A549 (cell line): ENCODE measurements around the gene TTC28. TPM values are rescaled to one million over a fixed set of nuclear protein-coding genes. Genes with fewer than 3 reads are reported as not detected.

Experiments
- ATAC-seq, 2 experiments: fragments of 200-7000 bp in 1 of 2; fragments of >200 bp in 1 of 2; cut with Nextera tagmentation in 1 of 2; cut with Tn5 transposase in 1 of 2; 3 replicates each; pipeline versions ENCODE4 v1.8.0 to v1.9.1; 2018 to 2020; ENCODE audit warnings: mild to moderate bottlenecking in 1 of 2, moderate library complexity in 1 of 2
- CTCF ChIA-PET: fragments of 300-600 bp; sonication (Branson Sonifier 250); formaldehyde crosslinking; extraction: SDS; loops from one replicate; lab custom pipeline; 2021; ENCODE audit warnings: antibody characterized with exemption, inconsistent platforms; lab: Yijun Ruan, JAX
- POLR2A ChIA-PET: fragments of 350-600 bp; formaldehyde crosslinking; extraction: SDS; loops from one replicate; lab custom pipeline; 2021; ENCODE audit warnings: antibody characterized with exemption, inconsistent platforms; lab: Yijun Ruan, JAX
- DNase-seq, 2 experiments: peaks; one replicate each; pipeline versions ENCODE4 v3.0.0 to v3.0.0-alpha.2; 2011 to 2016; ENCODE audit warnings: low read depth in 1 of 2, low spot score in 1 of 2
- FAIRE-seq: peaks from 2 replicates; lab custom pipeline; 2011; peaks lifted over from hg19 to GRCh38; lab: Jason Lieb, UNC
- H3K27ac ChIP-seq, 2 experiments: fragments of >200 bp; sonication (Bioruptor Twin); formaldehyde crosslinking; 3 replicates each; pipeline ENCODE4 v1.5.1; 2016 to 2017
- H3K4me1 ChIP-seq: fragments of >200 bp; sonication (Bioruptor Twin); formaldehyde crosslinking; 3 replicates; pipeline ENCODE4 v1.6.1; 2016
- H3K4me2 ChIP-seq: fragments of >200 bp; sonication (Bioruptor Twin); formaldehyde crosslinking; 3 replicates; pipeline ENCODE4 v1.6.1; 2016
- H3K4me3 ChIP-seq: fragments of >200 bp; sonication (Bioruptor Twin); formaldehyde crosslinking; 3 replicates; pipeline ENCODE4 v1.5.1; 2016
- H3K9me3 ChIP-seq: fragments of >200 bp; sonication (Bioruptor Twin); formaldehyde crosslinking; 3 replicates; pipeline ENCODE4 v1.6.1; 2016
- BHLHE40 ChIP-seq: IDR thresholded peaks from 2 replicates; pipeline ENCODE4 v1.6.1; 2012; ENCODE audit warnings: low read depth, low read length, inconsistent platforms
- CBX2 ChIP-seq: fragments of 200-600 bp; sonication (generic); IDR thresholded peaks from 2 replicates; pipeline ENCODE4 v1.6.1; 2016; ENCODE audit warnings: low read depth, mild to moderate bottlenecking, borderline replicate concordance
- CEBPB ChIP-seq, 2 experiments: fragments of >200 bp in 1 of 2; sonication (Bioruptor Twin) in 1 of 2; formaldehyde crosslinking in 1 of 2; IDR thresholded peaks; 2 replicates each; pipeline ENCODE4 v1.6.1; 2012 to 2016
- CHD2 ChIP-seq: fragments of 150-350 bp; IDR thresholded peaks from 2 replicates; pipeline ENCODE4 v1.6.1; 2014; ENCODE audit warnings: low read length; ENCODE audit not compliant: partially characterized antibody
- ESRRA ChIP-seq: fragments of 150-350 bp; IDR thresholded peaks from 2 replicates; pipeline ENCODE4 v1.6.1; 2014; ENCODE audit warnings: mild to moderate bottlenecking, low read length, borderline replicate concordance
- GATA3 ChIP-seq: IDR thresholded peaks from 2 replicates; pipeline ENCODE4 v1.6.1; 2012; ENCODE audit warnings: borderline replicate concordance
- HDAC2 ChIP-seq: fragments of 200-600 bp; sonication (generic); IDR thresholded peaks from 2 replicates; pipeline ENCODE4 v1.6.1; 2016
- HES2 ChIP-seq: fragments of >200 bp; sonication (Bioruptor Twin); formaldehyde crosslinking; IDR thresholded peaks from 2 replicates; pipeline ENCODE4 v1.6.1; 2016
- HOXA7 ChIP-seq: fragments of 250-450 bp; sonication (Bioruptor Pico); IDR thresholded peaks from 2 replicates; pipeline ENCODE4 v1.5.0; 2020; ENCODE audit warnings: mild to moderate bottlenecking, moderate library complexity
- HOXB13 ChIP-seq: fragments of 250-450 bp; sonication (Bioruptor Pico); IDR thresholded peaks from 2 replicates; pipeline ENCODE4 v1.5.0; 2020; ENCODE audit warnings: low read depth, mild to moderate bottlenecking, moderate library complexity
- HOXB5 ChIP-seq: fragments of 250-450 bp; sonication (Bioruptor Pico); IDR thresholded peaks from 2 replicates; pipeline ENCODE4 v1.5.0; 2020; ENCODE audit warnings: mild to moderate bottlenecking, moderate library complexity
- JUN ChIP-seq, 2 experiments: fragments of >200 bp; sonication (Bioruptor Twin); formaldehyde crosslinking; IDR thresholded peaks; 2 replicates in 1 of 2; 3 replicates in 1 of 2; pipeline ENCODE4 v1.6.1; 2016 to 2017
- KDM5A ChIP-seq: fragments of 200-600 bp; sonication (generic); IDR thresholded peaks from 2 replicates; pipeline ENCODE4 v1.6.1; 2016; ENCODE audit warnings: antibody characterized with exemption, mild to moderate bottlenecking
- MYC ChIP-seq: IDR thresholded peaks from 2 replicates; pipeline ENCODE4 v1.6.1; 2012; ENCODE audit warnings: mild to moderate bottlenecking, inconsistent platforms, low read length, improper control_type of control experiment, borderline replicate concordance
- NR3C1 ChIP-seq: fragments of >200 bp; sonication (Bioruptor Twin); formaldehyde crosslinking; IDR thresholded peaks from 3 replicates; pipeline ENCODE4 v1.6.1; 2017
- RAD21 ChIP-seq, 2 experiments: fragments of >200 bp in 1 of 2; sonication (Bioruptor Twin) in 1 of 2; formaldehyde crosslinking in 1 of 2; IDR thresholded peaks in 1 of 2; conservative IDR thresholded peaks in 1 of 2; 2 replicates in 1 of 2; 3 replicates in 1 of 2; pipeline ENCODE4 v1.6.1; 2012 to 2018; ENCODE audit warnings: inconsistent platforms in 1 of 2
- RNF2 ChIP-seq: fragments of 200-600 bp; sonication (generic); IDR thresholded peaks from 2 replicates; pipeline ENCODE4 v1.6.1; 2016; ENCODE audit warnings: low read depth, mild to moderate bottlenecking, antibody characterized with exemption, moderate library complexity, borderline replicate concordance
- SMC3 ChIP-seq: fragments of >200 bp; sonication (Bioruptor Twin); formaldehyde crosslinking; IDR thresholded peaks from 3 replicates; pipeline ENCODE4 v1.6.1; 2018; ENCODE audit warnings: inconsistent platforms
- TFCP2L1 ChIP-seq: fragments of 250-450 bp; sonication (Bioruptor Pico); IDR thresholded peaks from 2 replicates; pipeline ENCODE4 v1.5.0; 2021; ENCODE audit warnings: mild to moderate bottlenecking
- TP53 ChIP-seq: fragments of 250-450 bp; sonication (Bioruptor Pico); IDR thresholded peaks from 2 replicates; pipeline ENCODE4 v1.5.0; 2021; ENCODE audit warnings: mild to moderate bottlenecking, moderate library complexity
- USF2 ChIP-seq: fragments of 450-650 bp; IDR thresholded peaks from 2 replicates; pipeline ENCODE4 v1.6.1; 2014; ENCODE audit warnings: antibody characterized with exemption
- ZC3H11A ChIP-seq: fragments of 450-650 bp; IDR thresholded peaks from 2 replicates; pipeline ENCODE4 v1.6.1; 2014; ENCODE audit warnings: antibody characterized with exemption, mild to moderate bottlenecking
- ZNF302 ChIP-seq: fragments of 250-450 bp; sonication (Bioruptor Pico); IDR thresholded peaks from 2 replicates; pipeline ENCODE4 v1.9.0; 2021; ENCODE audit warnings: inconsistent platforms, mild to moderate bottlenecking, moderate library complexity
- WGBS: methylation state at CpG from one replicate; pipeline ENCODE4 v1.1.6; 2017; ENCODE audit errors: missing lambda C conversion rate; 5-methylcytosine and 5-hydroxymethylcytosine counted together
- polyA plus RNA-seq, 4 experiments: library from polyadenylated mRNA; depleted of rRNA in 3 of 4; stranded (reverse); fragments of >200 nt; fragmentation: RNase III in 1 of 4; extraction: RNeasy Plus Mini Kit Qiagen cat#74134 plus additional on column Dnase treatment in 1 of 4; gene quantifications; 2 replicates in 3 of 4; 3 replicates in 1 of 4; pipeline ENCODE4 v1.2.3, GENCODE V29; 2011 to 2017
- TF ChIP-seq, protein P1 (sequence below): IDR thresholded peaks from 2 replicates; pipeline ENCODE4 v1.6.1; 2012; ENCODE audit warnings: low read depth, borderline replicate concordance
- TF ChIP-seq, protein P2 (sequence below): fragments of >200 bp; sonication (Bioruptor Twin); formaldehyde crosslinking; IDR thresholded peaks from 3 replicates; pipeline ENCODE4 v1.6.1; 2016

The TTC28 gene
- polyA plus RNA-seq, 2 of the 4 experiments (the other 2 are of a cell fraction), result 2.6 to 3.8 TPM

- FAIRE-seq, result no peak
- CTCF ChIA-PET, result no interaction called here
Measured at GRCh38 chr22:28462041-28462440, 217.6 kb downstream of the TTC28 start.

DNA sequence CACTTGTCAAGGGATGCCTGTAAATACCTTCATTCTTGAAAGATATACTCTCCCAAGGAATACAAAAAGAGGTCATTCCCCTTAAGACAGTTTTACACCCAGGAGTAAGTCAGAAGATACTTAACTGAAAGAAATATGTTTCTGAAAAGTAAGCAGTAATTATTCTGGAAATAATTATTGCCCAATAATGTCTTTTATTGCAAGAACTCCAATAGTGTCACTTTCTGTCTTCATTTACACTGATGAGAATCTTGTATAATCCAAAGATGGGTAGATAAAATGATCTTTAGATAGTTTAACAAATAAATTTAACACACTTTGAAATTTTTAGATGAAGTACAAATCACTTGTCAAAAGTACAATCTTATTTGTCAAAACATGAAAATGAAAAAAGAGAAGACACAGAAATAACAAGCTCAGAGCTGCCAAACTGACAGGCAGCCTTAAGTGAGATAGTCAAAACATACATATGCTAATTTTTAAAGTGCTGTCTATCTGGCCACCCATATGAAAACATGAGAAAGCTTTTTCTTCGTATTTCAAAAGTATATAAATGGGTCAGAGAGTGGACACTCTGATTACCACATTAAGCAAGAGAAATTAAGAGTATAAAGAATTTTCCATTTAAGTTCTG lies 225.1 kb downstream of the TTC28 start:
- Histone ChIP-seq H3K4me1 (no peaks in the 10 kb centered on the region), H3K4me3 (no peak overlapping the region), H3K9me3 (no peaks in the 10 kb centered on the region), H3K27ac (no peak overlapping the region), H3K4me2 (no peak overlapping the region)
- TF ChIP-seq ZNF302 (CRISPR knock-in tag), result no peak
- no peak for TF ChIP-seq CEBPB (IDR thresholded peaks at IDR 0.05)
- no peak for TF ChIP-seq JUN (IDR thresholded peaks at IDR 0.05)
- no peak for TF ChIP-seq ZC3H11A
- TF ChIP-seq CBX2, result no peak
- TF ChIP-seq TFCP2L1 (CRISPR knock-in tag), result no peak
- TF ChIP-seq HOXB13 (CRISPR knock-in tag), result no peak
- TF ChIP-seq SMC3, result no peak
- TF ChIP-seq HOXB5 (CRISPR knock-in tag), result no peak
- no peak for TF ChIP-seq HOXA7 (CRISPR knock-in tag)
- no peak for DNase-seq
- no peak for FAIRE-seq
- ATAC-seq, result no peak
- CTCF ChIA-PET, result no interaction called here
- POLR2A ChIA-PET, result no interaction called here
- WGBS, result 75% methylated on average over 1 of the region's 1 CpG

More at GRCh38 chr22:28462041-28462440, 217.6 kb downstream of the TTC28 start:
- POLR2A ChIA-PET, result no interaction called here
- DNase-seq, result no peak
- WGBS, result 96% methylated on average over 1 of the region's 1 CpG
- ATAC-seq, result no peak
- no peak overlapping the region for H3K27ac ChIP-seq
- peaks cover 14% of the 10 kb centered on the region for H3K4me1 ChIP-seq
- H3K9me3 ChIP-seq, result no peaks in the 10 kb centered on the region
- TF ChIP-seq USF2, result peak; percentile 15; the same call in 1 of the 2 replicates
- TF ChIP-seq CHD2, result no peak
- TF ChIP-seq, protein P1, sequence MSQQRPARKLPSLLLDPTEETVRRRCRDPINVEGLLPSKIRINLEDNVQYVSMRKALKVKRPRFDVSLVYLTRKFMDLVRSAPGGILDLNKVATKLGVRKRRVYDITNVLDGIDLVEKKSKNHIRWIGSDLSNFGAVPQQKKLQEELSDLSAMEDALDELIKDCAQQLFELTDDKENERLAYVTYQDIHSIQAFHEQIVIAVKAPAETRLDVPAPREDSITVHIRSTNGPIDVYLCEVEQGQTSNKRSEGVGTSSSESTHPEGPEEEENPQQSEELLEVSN, result no peak
- no peak for TF ChIP-seq TFCP2L1 (CRISPR knock-in tag)
- no peak overlapping the region for H3K4me3 ChIP-seq
- H3K4me2 ChIP-seq, result no peak overlapping the region

GRCh38 chr22:28450109-28450508 lies 229.5 kb downstream of the TTC28 start:
- ATAC-seq (no peak), DNase-seq (no peak), FAIRE-seq (no peak)
- Histone ChIP-seq H3K27ac (no peak overlapping the region), H3K4me1 (no peaks in the 10 kb centered on the region), H3K4me2 (no peak overlapping the region), H3K9me3 (no peaks in the 10 kb centered on the region), H3K4me3 (no peak overlapping the region)
- ChIA-PET POLR2A (no interaction called here), CTCF (no interaction called here)
- no peak for TF ChIP-seq ESRRA
- TF ChIP-seq NR3C1, result no peak
- no peak for TF ChIP-seq TP53
- TF ChIP-seq RNF2, result no peak
- TF ChIP-seq GATA3, result no peak
- TF ChIP-seq HOXB5 (CRISPR knock-in tag), result no peak
- no peak for TF ChIP-seq HES2
- TF ChIP-seq TFCP2L1 (CRISPR knock-in tag), result no peak
- no peak for TF ChIP-seq JUN (IDR thresholded peaks at IDR 0.05)
- no peak for TF ChIP-seq BHLHE40
- TF ChIP-seq RAD21 (conservative IDR thresholded peaks at IDR 0.05 in 1 of 2, IDR thresholded peaks at IDR 0.05 in 1 of 2), result no peak
- TF ChIP-seq ZC3H11A, result no peak
- TF ChIP-seq, protein P2, sequence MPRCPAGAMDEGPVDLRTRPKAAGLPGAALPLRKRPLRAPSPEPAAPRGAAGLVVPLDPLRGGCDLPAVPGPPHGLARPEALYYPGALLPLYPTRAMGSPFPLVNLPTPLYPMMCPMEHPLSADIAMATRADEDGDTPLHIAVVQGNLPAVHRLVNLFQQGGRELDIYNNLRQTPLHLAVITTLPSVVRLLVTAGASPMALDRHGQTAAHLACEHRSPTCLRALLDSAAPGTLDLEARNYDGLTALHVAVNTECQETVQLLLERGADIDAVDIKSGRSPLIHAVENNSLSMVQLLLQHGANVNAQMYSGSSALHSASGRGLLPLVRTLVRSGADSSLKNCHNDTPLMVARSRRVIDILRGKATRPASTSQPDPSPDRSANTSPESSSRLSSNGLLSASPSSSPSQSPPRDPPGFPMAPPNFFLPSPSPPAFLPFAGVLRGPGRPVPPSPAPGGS, result no peak
- no peak for TF ChIP-seq KDM5A
- no peak for TF ChIP-seq HDAC2
- TF ChIP-seq HOXB13 (CRISPR knock-in tag), result no peak
- TF ChIP-seq MYC, result no peak
- 54% methylated on average over 1 of the region's 1 CpG for WGBS
